ENCODE measurements around the gene BATF3.

GRCh38 chr1:212701910-212702309, 2.3 kb upstream of the BATF3 start:
- TF ChIP-seq CTCF (conservative IDR thresholded peaks at IDR 0.05; ENCODE audit: low read length) (peak; percentile 17; the same call in 1 of the 2 replicates), EZH2phosphoT487 (IDR thresholded peaks at IDR 0.05; ENCODE audit: borderline replicate concordance) (no peak)
